Measurements from ENCODE around the gene UNG.

DNA sequence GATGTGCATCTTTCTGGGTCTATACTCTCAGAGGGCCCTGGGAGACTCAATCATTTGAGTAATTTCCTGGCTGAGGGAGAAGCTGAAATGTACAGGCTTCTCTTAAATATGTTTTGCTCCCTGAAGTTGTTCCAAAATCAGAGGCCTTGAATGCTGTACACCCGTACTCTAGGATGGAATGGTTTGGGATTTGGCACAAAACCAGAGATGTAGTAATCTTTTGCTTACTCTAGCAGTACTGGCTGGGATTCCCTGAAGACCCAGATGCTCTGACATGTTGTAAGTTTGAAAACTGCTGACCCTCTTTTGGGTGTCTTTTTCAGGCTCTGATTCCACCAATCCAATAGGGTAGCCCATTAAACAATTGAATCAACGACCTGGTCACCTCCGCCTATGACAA is 29.4 kb downstream of the UNG start:
- TF ChIP-seq EZH2 (IDR thresholded peaks at IDR 0.05; ENCODE audit: insufficient read depth, poor library complexity, severe bottlenecking) = no peak
- TF ChIP-seq EZH2phosphoT487 (IDR thresholded peaks at IDR 0.05; ENCODE audit: insufficient read depth, low read depth) = no peak

Data from GM23248 (cell line).